ENCODE measurements around the gene BMP7.
"Not testable (repeated sequence)": the region's sequence is repeated elsewhere in the genome, so short reads cannot be mapped to it uniquely, and the experiment has no call there.

The BMP7 gene

GRCh38 chr20:57267158-57267821, 849 bp upstream of the BMP7 start:
- H3K36me3 ChIP-seq (ENCODE audit: insufficient read depth, low read length), result no peaks in the 10 kb centered on the region
- no peak for DNase-seq (ENCODE audit: low read depth, low spot score)
- TF ChIP-seq POLR2AphosphoS5 (IDR thresholded peaks at IDR 0.05; ENCODE audit: borderline replicate concordance, low read depth, low read length) (no peak), FOXP2 (optimal IDR thresholded peaks at IDR 0.05; ENCODE audit: control extremely low read depth, extremely low read length, insufficient read depth) (no peak), EZH2 (IDR thresholded peaks at IDR 0.05) (no peak)
- peak overlapping the region; percentile 79 for H3K4me3 ChIP-seq
- no peak overlapping the region for H3K27ac ChIP-seq
- no peak overlapping the region for H3K9ac ChIP-seq (ENCODE audit: insufficient read length)
- H3K9me3 ChIP-seq (ENCODE audit: low read depth, low read length), result no peaks in the 10 kb centered on the region

GRCh38 chr20:57265997-57266290, 497 bp downstream of the BMP7 start:
- Histone ChIP-seq H3K9ac (ENCODE audit: insufficient read length) (no peak overlapping the region), H3K36me3 (ENCODE audit: insufficient read depth, low read length) (no peaks in the 10 kb centered on the region), H3K9me3 (ENCODE audit: low read depth, low read length) (no peaks in the 10 kb centered on the region), H3K27ac (no peak overlapping the region), H3K4me3 (peak overlapping the region; percentile 79)
- TF ChIP-seq FOXP2 (optimal IDR thresholded peaks at IDR 0.05; ENCODE audit: control extremely low read depth, extremely low read length, insufficient read depth) (no peak), EZH2 (IDR thresholded peaks at IDR 0.05) (no peak), POLR2AphosphoS5 (IDR thresholded peaks at IDR 0.05; ENCODE audit: borderline replicate concordance, low read depth, low read length) (no peak)
- no peak for DNase-seq (ENCODE audit: low read depth, low spot score)

- Histone ChIP-seq H3K27ac (no peak overlapping the region), H3K36me3 (ENCODE audit: insufficient read depth, low read length) (no peaks in the 10 kb centered on the region), H3K9me3 (ENCODE audit: low read depth, low read length) (no peaks in the 10 kb centered on the region), H3K9ac (ENCODE audit: insufficient read length) (no peak overlapping the region), H3K4me3 (peak overlapping the region; percentile 79)
- TF ChIP-seq POLR2AphosphoS5 (IDR thresholded peaks at IDR 0.05; ENCODE audit: borderline replicate concordance, low read depth, low read length) (no peak), EZH2 (IDR thresholded peaks at IDR 0.05) (no peak), FOXP2 (optimal IDR thresholded peaks at IDR 0.05; ENCODE audit: control extremely low read depth, extremely low read length, insufficient read depth) (no peak)
- DNase-seq (ENCODE audit: low read depth, low spot score), result no peak
Measured at GRCh38 chr20:57265336-57265996, 975 bp downstream of the BMP7 start.

- not testable (repeated sequence) for H3K9ac ChIP-seq (ENCODE audit: insufficient read length); H3K27ac ChIP-seq; DNase-seq (ENCODE audit: low read depth, low spot score); H3K36me3 ChIP-seq (ENCODE audit: insufficient read depth, low read length); H3K9me3 ChIP-seq (ENCODE audit: low read depth, low read length)
- H3K4me3 ChIP-seq, result peak overlapping the region; percentile 79
Measured at GRCh38 chr20:57264908-57265335, 1.5 kb downstream of the BMP7 start.

GRCh38 chr20:57263801-57264792, 2.3 kb downstream of the BMP7 start:
- no peak for DNase-seq (ENCODE audit: low read depth, low spot score)
- Histone ChIP-seq H3K9me3 (ENCODE audit: low read depth, low read length) (no peaks in the 10 kb centered on the region), H3K36me3 (ENCODE audit: insufficient read depth, low read length) (no peaks in the 10 kb centered on the region), H3K4me3 (peak overlapping the region; percentile 69), H3K27ac (no peak overlapping the region), H3K9ac (ENCODE audit: insufficient read length) (no peak overlapping the region)
- no peak for TF ChIP-seq FOXP2 (optimal IDR thresholded peaks at IDR 0.05; ENCODE audit: control extremely low read depth, extremely low read length, insufficient read depth)
- no peak for TF ChIP-seq EZH2 (IDR thresholded peaks at IDR 0.05)
- no peak for TF ChIP-seq POLR2AphosphoS5 (IDR thresholded peaks at IDR 0.05; ENCODE audit: borderline replicate concordance, low read depth, low read length)

GRCh38 chr20:57262784-57263609, 3.4 kb downstream of the BMP7 start:
- peak overlapping the region; percentile 54; the same call in 1 of the 2 replicates for H3K27ac ChIP-seq
- TF ChIP-seq POLR2AphosphoS5 (IDR thresholded peaks at IDR 0.05; ENCODE audit: borderline replicate concordance, low read depth, low read length), result no peak
- no peak for TF ChIP-seq EZH2 (IDR thresholded peaks at IDR 0.05)
- no peak for TF ChIP-seq FOXP2 (optimal IDR thresholded peaks at IDR 0.05; ENCODE audit: control extremely low read depth, extremely low read length, insufficient read depth)
- H3K9ac ChIP-seq (ENCODE audit: insufficient read length), result no peak overlapping the region
- no peaks in the 10 kb centered on the region for H3K9me3 ChIP-seq (ENCODE audit: low read depth, low read length)
- no peak for DNase-seq (ENCODE audit: low read depth, low spot score)
- H3K36me3 ChIP-seq (ENCODE audit: insufficient read depth, low read length), result no peaks in the 10 kb centered on the region
- H3K4me3 ChIP-seq, result no peak overlapping the region

GRCh38 chr20:57262301-57262700, 4.1 kb downstream of the BMP7 start:
- no peak for DNase-seq (ENCODE audit: low read depth, low spot score)
- Histone ChIP-seq H3K9me3 (ENCODE audit: low read depth, low read length) (no peaks in the 10 kb centered on the region), H3K9ac (ENCODE audit: insufficient read length) (no peak overlapping the region), H3K36me3 (ENCODE audit: insufficient read depth, low read length) (no peaks in the 10 kb centered on the region), H3K4me3 (peak overlapping the region; percentile 25), H3K27ac (peak overlapping the region; percentile 54)
- TF ChIP-seq EZH2 (IDR thresholded peaks at IDR 0.05) (no peak), POLR2AphosphoS5 (IDR thresholded peaks at IDR 0.05; ENCODE audit: borderline replicate concordance, low read depth, low read length) (no peak), FOXP2 (optimal IDR thresholded peaks at IDR 0.05; ENCODE audit: control extremely low read depth, extremely low read length, insufficient read depth) (no peak)
